ENCODE data around the gene DIPK1C.

Gene DIPK1C

DNA sequence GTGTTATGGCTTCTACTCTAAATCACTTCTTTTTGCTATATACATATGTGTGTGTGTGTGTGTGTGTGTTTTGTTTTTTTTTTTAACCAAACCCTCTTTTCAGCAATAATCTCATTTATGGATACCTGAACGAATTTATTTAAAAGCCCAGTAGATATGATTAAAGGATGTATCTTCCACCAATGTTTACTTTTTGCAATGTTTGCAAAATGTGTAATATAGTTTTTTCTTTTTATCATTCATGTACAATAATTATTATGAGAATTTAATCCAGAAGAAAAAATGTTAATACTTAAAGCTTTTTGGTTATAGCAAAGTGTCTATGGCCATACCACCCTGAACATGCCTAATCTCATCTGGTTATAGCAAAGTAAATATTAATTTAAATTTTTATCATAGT, 37.4 kb upstream of the DIPK1C start:
- H3K36me3 ChIP-seq (ENCODE audit: control insufficient read depth, insufficient read depth, low read length) = no peaks in the 10 kb centered on the region
- no peak overlapping the region for H3K27ac ChIP-seq
- peaks cover 13% of the 10 kb centered on the region for H3K79me2 ChIP-seq
- no peaks in the 10 kb centered on the region for H3K4me1 ChIP-seq
- H3K9me3 ChIP-seq (ENCODE audit: control insufficient read depth, low read length) = no peaks in the 10 kb centered on the region
- no peak overlapping the region for H3K4me2 ChIP-seq (ENCODE audit: low read length)
- no peak for TF ChIP-seq CTCF (IDR thresholded peaks at IDR 0.05)
- H3K27me3 ChIP-seq (ENCODE audit: control insufficient read depth, insufficient read depth, low read length) = no peaks in the 10 kb centered on the region
- H3K4me3 ChIP-seq (ENCODE audit: low read depth, low read length) = no peak overlapping the region
- H3K9ac ChIP-seq = no peak overlapping the region
- no peak overlapping the region for H2AFZ ChIP-seq

- H3K4me2 ChIP-seq (ENCODE audit: low read length) = no peak overlapping the region
- H3K9ac ChIP-seq = no peak overlapping the region
- no peaks in the 10 kb centered on the region for H3K36me3 ChIP-seq (ENCODE audit: control insufficient read depth, insufficient read depth, low read length)
- TF ChIP-seq CTCF (IDR thresholded peaks at IDR 0.05) = peak; percentile 52
- no peak overlapping the region for H3K4me3 ChIP-seq (ENCODE audit: low read depth, low read length)
- H3K4me1 ChIP-seq = no peaks in the 10 kb centered on the region
- peaks cover 10% of the 10 kb centered on the region for H3K79me2 ChIP-seq
- H2AFZ ChIP-seq = no peak overlapping the region
- H3K9me3 ChIP-seq (ENCODE audit: control insufficient read depth, low read length) = no peaks in the 10 kb centered on the region
- no peak overlapping the region for H3K27ac ChIP-seq
- H3K27me3 ChIP-seq (ENCODE audit: control insufficient read depth, insufficient read depth, low read length) = no peaks in the 10 kb centered on the region
Observed at GRCh38 chr18:74493689-74494088, 36.6 kb upstream of the DIPK1C start.

GRCh38 chr18:74492259-74492658, 35.2 kb upstream of the DIPK1C start:
- Histone ChIP-seq H3K36me3 (ENCODE audit: control insufficient read depth, insufficient read depth, low read length) (no peaks in the 10 kb centered on the region), H3K27me3 (ENCODE audit: control insufficient read depth, insufficient read depth, low read length) (no peaks in the 10 kb centered on the region), H3K9me3 (ENCODE audit: control insufficient read depth, low read length) (no peaks in the 10 kb centered on the region), H2AFZ (no peak overlapping the region), H3K79me2 (no peaks in the 10 kb centered on the region), H3K27ac (no peak overlapping the region), H3K4me1 (no peaks in the 10 kb centered on the region), H3K9ac (no peak overlapping the region), H3K4me3 (ENCODE audit: low read depth, low read length) (no peak overlapping the region), H3K4me2 (ENCODE audit: low read length) (no peak overlapping the region)
- no peak for TF ChIP-seq CTCF (IDR thresholded peaks at IDR 0.05)

GRCh38 chr18:74489676-74490075, 32.6 kb upstream of the DIPK1C start:
- H3K4me1 ChIP-seq = no peaks in the 10 kb centered on the region

More at GRCh38 chr18:74489676-74490075, 32.6 kb upstream of the DIPK1C start:
- no peak overlapping the region for H3K9ac ChIP-seq
- no peak overlapping the region for H2AFZ ChIP-seq
- no peak overlapping the region for H3K27ac ChIP-seq
- H3K4me3 ChIP-seq (ENCODE audit: low read depth, low read length) = no peak overlapping the region
- no peaks in the 10 kb centered on the region for H3K27me3 ChIP-seq (ENCODE audit: control insufficient read depth, insufficient read depth, low read length)
- H3K36me3 ChIP-seq (ENCODE audit: control insufficient read depth, insufficient read depth, low read length) = no peaks in the 10 kb centered on the region
- no peak overlapping the region for H3K4me2 ChIP-seq (ENCODE audit: low read length)
- no peak for TF ChIP-seq CTCF (IDR thresholded peaks at IDR 0.05)
- no peaks in the 10 kb centered on the region for H3K9me3 ChIP-seq (ENCODE audit: control insufficient read depth, low read length)
- H3K79me2 ChIP-seq = no peaks in the 10 kb centered on the region

Data from parathyroid adenoma (tissue), 2 donors.